Measurements from ENCODE around the gene SHKBP1.
"Not testable (repeated sequence)": the region's sequence is repeated elsewhere in the genome, so short reads cannot be mapped to it uniquely, and the experiment has no call there.

Gene SHKBP1

GRCh38 chr19:40585241-40585981, 8.7 kb downstream of the SHKBP1 start:
- no peak for DNase-seq (ENCODE audit: low read depth in 2 of 2)

- DNase-seq (ENCODE audit: low read depth in 2 of 2), result no peak
Observed at GRCh38 chr19:40585982-40586422, 9.3 kb downstream of the SHKBP1 start.

- DNase-seq (ENCODE audit: low read depth in 2 of 2), result no peak
Observed at GRCh38 chr19:40586611-40587010, 9.9 kb downstream of the SHKBP1 start.

GRCh38 chr19:40588110-40588854, 11.6 kb downstream of the SHKBP1 start:
- no peak for DNase-seq (ENCODE audit: low read depth in 2 of 2)

GRCh38 chr19:40588926-40589569, 12.4 kb downstream of the SHKBP1 start:
- no peak for DNase-seq (ENCODE audit: low read depth in 2 of 2)

- DNase-seq (ENCODE audit: low read depth in 2 of 2), result no peak
Observed at GRCh38 chr19:40589591-40590429, 13.1 kb downstream of the SHKBP1 start.

- no peak for DNase-seq (ENCODE audit: low read depth in 2 of 2)
Observed at GRCh38 chr19:40590464-40591265, 14.0 kb downstream of the SHKBP1 start.

GRCh38 chr19:40591724-40592123, 15.1 kb downstream of the SHKBP1 start:
- DNase-seq (ENCODE audit: low read depth in 2 of 2), result not testable (repeated sequence)

GRCh38 chr19:40592170-40592569, 15.5 kb downstream of the SHKBP1 start:
- DNase-seq (ENCODE audit: low read depth in 2 of 2), result no peak

- no peak for DNase-seq (ENCODE audit: low read depth in 2 of 2)
Observed at GRCh38 chr19:40594255-40594654, 17.6 kb downstream of the SHKBP1 start.

GRCh38 chr19:40594657-40595091, 18.0 kb downstream of the SHKBP1 start:
- DNase-seq (ENCODE audit: low read depth in 2 of 2), result no peak

- DNase-seq (ENCODE audit: low read depth in 2 of 2), result no peak
Observed at GRCh38 chr19:40596608-40597328, 20.1 kb downstream of the SHKBP1 start.

GRCh38 chr19:40597329-40597838, 20.7 kb downstream of the SHKBP1 start:
- no peak for DNase-seq (ENCODE audit: low read depth in 2 of 2)

- peak; percentile 78 to 81 for DNase-seq (ENCODE audit: low read depth in 2 of 2)
Observed at GRCh38 chr19:40598121-40598917, 21.6 kb downstream of the SHKBP1 start.

GRCh38 chr19:40598918-40599307, 22.2 kb downstream of the SHKBP1 start:
- DNase-seq (ENCODE audit: low read depth in 2 of 2), result no peak

- DNase-seq (ENCODE audit: low read depth in 2 of 2), result no peak
Observed at GRCh38 chr19:40599331-40599901, 22.7 kb downstream of the SHKBP1 start.

GRCh38 chr19:40599902-40600569, 23.4 kb downstream of the SHKBP1 start:
- no peak for DNase-seq (ENCODE audit: low read depth in 2 of 2)

GRCh38 chr19:40600570-40601133, 24.0 kb downstream of the SHKBP1 start:
- DNase-seq (ENCODE audit: low read depth in 2 of 2), result no peak

All from stimulated activated CD8-positive, alpha-beta memory T cell treated with anti-CD3 and anti-CD28 coated beads, Interleukin-2, amount 100 ng/mL, for 48 hours (primary cell).